HG03521 (cell line): ENCODE data around the gene PRMT2.
"Not testable (repeated sequence)": the region's sequence is repeated elsewhere in the genome, so short reads cannot be mapped to it uniquely, and the experiment has no call there.

Source experiments
- ATAC-seq: cut with Tn5 transposase; IDR thresholded peaks from one replicate; pipeline ENCODE4 v1.9.1; 2021; ENCODE audit warnings: mild to moderate bottlenecking, moderate library complexity; ENCODE audit not compliant: unreplicated experiment

PRMT2 gene

DNA sequence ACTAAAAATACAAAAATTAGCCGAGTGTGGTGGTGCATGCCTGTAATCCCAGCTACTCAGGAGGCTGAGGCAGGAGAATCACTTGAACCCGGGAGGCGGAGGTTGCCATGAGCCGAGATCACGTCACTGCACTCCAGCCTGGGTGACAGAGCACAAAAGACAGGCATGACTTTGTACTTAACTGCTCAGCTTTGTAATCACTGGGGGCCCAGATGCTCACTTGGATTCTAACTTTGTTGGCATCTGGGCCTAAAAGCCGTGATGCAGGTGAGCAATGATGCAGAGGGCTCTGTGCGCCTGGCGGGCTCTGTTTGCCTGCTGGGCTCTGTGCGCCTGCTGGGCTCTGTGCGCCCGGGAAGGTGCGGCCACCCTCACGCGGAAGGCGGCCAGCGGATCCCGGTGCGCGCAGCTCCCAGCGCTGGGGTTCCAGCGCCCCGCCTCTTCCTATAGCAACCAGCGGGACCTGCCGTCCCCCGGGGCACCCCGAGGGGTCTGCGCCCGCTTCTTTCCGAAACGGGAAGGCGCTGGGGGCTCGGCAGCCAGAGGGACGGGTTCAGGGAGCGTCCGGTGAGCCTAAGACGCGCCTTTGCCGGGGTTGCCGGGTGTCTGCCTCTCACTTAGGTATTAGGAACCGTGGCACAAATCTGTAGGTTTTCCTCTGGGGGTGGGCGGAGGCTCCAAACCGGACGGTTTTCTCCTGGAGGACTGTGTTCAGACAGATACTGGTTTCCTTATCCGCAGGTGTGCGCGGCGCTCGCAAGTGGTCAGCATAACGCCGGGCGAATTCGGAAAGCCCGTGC, 31.7 kb downstream of the PRMT2 start:
- ATAC-seq = no peak

DNA sequence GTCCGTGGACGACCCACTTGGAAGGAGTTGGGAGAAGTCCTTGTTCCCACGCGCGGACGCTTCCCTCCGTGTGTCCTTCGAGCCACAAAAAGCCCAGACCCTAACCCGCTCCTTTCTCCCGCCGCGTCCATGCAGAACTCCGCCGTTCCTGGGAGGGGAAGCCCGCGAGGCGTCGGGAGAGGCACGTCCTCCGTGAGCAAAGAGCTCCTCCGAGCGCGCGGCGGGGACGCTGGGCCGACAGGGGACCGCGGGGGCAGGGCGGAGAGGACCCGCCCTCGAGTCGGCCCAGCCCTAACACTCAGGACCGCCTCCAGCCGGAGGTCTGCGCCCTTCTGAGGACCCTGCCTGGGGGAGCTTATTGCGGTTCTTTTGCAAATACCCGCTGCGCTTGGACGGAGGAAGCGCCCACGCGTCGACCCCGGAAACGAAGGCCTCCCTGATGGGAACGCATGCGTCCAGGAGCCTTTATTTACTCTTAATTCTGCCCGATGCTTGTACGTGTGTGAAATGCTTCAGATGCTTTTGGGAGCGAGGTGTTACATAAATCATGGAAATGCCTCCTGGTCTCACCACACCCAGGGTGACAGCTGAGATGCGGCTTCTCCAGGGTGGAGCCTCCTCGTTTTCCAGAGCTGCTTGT, 32.4 kb downstream of the PRMT2 start:
- no peak for ATAC-seq

DNA sequence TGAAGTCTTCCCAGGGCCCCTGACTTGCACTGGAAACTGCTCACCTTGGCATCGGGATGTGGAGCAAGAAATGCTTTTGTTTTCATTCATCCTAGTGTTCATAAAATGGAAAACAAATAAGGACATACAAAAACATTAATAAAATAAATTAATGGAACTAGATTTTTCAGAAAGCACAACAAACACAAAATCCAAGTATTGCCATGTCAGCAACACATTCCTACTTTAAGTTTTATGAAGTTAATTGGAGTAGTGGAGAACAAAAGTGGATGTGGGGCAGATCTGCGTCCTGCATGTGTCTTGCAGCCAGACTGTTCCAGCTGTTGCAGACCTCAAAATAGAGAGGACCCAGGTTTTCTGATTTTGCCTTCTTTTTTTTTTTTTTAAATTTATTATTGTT, 32.9 kb downstream of the PRMT2 start:
- ATAC-seq = no peak

DNA sequence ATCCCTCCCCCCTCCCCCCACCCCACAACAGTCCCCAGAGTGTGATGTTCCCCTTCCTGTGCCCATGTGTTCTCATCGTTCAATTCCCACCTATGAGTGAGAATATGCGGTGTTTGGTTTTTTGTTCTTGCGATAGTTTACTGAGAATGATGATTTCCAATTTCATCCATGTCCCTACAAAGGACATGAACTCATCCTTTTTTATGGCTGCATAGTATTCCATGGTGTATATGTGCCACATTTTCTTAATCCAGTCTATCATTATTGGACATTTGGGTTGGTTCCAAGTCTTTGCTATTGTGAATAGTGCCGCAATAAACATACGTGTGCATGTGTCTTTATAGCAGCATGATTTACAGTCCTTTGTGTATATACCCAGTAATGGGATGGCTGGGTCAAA, 33.4 kb downstream of the PRMT2 start:
- ATAC-seq = not testable (repeated sequence)

DNA sequence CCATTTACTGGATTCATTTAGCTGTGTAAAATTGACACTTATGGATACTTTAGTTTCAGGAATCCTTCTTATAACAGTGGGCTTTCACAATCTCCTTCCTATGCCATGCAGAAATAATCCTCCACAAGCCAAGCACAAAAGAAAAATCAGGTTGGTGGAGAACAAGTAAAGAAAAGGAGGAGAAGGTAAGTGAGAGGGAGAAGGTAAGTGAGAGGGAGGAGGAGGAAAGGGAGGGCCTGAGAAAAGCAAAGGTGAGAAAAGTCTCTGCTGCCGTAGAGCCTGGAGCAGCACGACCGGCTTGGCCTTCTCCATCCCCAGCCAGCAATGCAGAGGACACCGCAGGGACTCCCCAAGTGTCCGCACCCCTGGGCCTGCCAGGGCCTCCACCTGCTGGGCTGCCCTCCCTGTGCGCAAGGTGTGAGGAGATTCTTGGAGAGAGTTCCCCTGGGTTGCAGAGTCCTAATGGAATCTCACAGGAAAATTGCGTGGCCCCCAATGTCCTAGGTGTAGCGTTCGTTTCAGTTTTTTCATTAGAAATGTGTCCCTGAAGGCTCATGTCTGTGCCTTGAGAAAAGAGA, 39.0 kb downstream of the PRMT2 start:
- no peak for ATAC-seq

DNA sequence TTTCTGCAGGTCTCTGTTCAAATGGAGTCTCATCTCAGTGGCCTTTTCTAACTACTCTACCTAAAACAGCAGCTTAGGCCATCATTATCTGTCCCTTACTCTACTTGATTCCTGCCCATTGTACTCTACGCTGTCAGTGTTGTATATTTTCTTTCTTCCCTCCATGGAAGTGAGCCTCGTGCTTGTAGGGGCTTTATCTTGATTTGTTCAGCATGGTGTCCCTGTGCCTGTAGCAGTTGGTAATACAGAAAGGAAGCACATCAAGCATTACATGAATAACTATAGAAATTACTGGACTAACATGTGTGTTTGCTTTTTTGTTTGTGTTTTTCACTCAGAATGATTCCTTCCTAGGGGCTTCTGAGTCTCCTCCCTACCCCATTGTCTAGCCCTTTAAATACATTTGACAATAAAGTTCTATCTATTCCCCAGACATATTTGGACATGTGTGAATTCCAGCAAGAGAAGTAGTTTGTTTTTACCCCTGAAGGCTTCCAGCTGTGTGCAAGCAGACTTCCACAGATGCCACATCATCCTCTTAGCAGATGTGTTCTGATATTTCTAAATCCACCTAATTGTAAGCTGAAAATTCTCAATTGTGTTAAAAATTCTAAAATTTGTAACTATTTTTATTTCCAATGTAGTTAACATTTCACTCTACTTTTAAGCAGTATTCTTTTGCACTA, 40.3 kb downstream of the PRMT2 start:
- ATAC-seq = no peak

DNA sequence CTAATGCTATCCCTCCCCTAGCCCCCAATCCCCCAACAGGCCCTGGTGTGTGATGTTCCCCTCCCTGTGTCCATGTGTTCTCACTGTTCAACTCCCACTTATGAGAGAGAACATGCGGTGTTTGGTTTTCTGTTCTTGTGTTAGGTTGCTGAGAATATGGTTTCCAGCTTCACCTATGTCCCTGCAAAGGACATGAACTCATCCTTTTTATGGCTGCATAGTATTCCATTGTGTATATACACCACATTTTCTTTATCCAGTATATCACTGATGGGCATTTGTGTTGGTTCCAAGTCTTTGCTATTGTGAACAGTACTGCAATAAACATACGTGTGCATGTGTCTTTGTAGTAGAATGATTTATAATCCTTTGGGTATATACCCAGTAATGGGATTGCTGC, 41.1 kb downstream of the PRMT2 start:
- ATAC-seq = not testable (repeated sequence)

DNA sequence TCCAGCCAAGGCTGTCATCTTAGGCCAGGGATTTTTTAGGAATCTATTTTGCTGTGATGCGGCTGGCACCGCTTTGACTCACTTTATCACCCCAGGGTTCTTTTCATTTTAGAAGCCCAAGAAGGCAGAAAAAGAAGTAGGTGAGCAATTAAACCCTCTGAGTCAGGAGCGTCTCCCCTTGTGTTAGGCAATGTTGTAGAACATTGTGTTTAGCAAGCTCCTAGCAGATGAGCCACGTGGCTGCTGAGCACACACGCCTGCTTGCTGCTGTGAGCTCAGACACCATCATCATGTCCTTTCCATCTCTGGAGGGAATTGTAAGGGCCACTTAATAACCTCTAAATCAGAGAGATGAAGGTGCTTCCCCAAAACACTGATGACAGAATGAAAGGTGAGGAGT, 46.1 kb downstream of the PRMT2 start:
- not testable (repeated sequence) for ATAC-seq

DNA sequence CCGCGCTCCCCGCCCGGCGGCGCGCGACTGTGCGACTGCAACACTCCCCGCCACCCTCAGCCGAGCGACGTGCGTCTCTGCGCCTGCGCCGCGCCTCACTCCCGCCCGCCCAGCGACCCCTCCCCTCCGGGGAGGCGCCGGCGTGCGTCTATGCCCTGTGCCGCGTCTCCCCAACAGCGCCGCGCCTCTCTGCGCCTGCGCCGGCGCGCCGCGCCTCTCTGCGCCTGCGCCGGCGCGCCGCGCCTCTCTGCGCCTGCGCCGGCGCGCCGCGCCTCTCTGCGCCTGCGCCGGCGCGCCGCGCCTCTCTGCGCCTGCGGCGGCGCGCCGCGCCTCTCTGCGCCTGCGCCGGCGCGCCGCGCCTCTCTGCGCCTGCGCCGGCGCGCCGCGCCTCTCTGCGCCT, 63.2 kb downstream of the PRMT2 start:
- not testable (repeated sequence) for ATAC-seq

DNA sequence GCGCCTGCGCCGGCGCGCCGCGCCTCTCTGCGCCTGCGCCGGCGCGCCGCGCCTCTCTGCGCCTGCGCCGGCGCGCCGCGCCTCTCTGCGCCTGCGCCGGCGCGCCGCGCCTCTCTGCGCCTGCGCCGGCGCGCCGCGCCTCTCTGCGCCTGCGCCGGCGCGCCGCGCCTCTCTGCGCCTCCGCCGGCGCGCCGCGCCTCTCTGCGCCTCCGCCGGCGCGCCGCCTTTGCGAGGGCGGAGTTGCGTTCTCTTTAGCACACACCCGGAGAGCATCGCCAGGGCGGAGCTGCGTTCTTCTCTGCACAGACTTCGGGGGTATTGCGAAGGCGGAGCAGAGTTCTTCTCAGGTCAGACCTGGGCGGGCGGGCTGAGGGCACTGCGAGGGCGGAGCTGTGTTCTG, 63.6 kb downstream of the PRMT2 start:
- peak; percentile 75 for ATAC-seq
